Kidney (tissue), 14 donors: ENCODE data around the gene ACOD1. TPM values are rescaled to one million over a fixed set of nuclear protein-coding genes. Genes with fewer than 3 reads are reported as not detected.

Source experiments
- DNase-seq, 5 donors: peaks; one replicate each; pipeline ENCODE4 v3.0.0-alpha.2; 2013 to 2020
- FAIRE-seq: peaks from 2 replicates; lab custom pipeline; 2012; peaks lifted over from hg19 to GRCh38; lab: Jason Lieb, UNC
- H3K27ac ChIP-seq, 2 donors: one replicate each; pipeline ENCODE4 v1.7.0; 2013; ENCODE audit warnings: low read depth in 2 of 2, low read length in 2 of 2, inconsistent platforms in 1 of 2
- H3K27me3 ChIP-seq: one replicate; pipeline ENCODE4 v1.7.1; 2013; ENCODE audit warnings: low read length, inconsistent platforms; ENCODE audit not compliant: control insufficient read depth, insufficient read depth
- H3K36me3 ChIP-seq, 3 donors: one replicate each; pipeline versions ENCODE4 v1.7.0 to v1.7.1; 2013; ENCODE audit warnings: low read length in 3 of 3, control low read depth in 1 of 3, inconsistent platforms in 1 of 3; ENCODE audit not compliant: insufficient read depth in 3 of 3, control insufficient read depth in 2 of 3
- H3K4me1 ChIP-seq, 3 donors: one replicate each; pipeline versions ENCODE4 v1.7.0 to v1.7.1; 2013; ENCODE audit warnings: low read length in 3 of 3, inconsistent platforms in 1 of 3, low read depth in 1 of 3; ENCODE audit not compliant: control insufficient read depth in 2 of 3, insufficient read depth in 2 of 3
- H3K4me3 ChIP-seq, 3 donors: one replicate each; pipeline versions ENCODE4 v1.7.0 to v1.8.1; 2013; ENCODE audit warnings: low read length in 3 of 3, control low read depth in 1 of 3, inconsistent platforms in 1 of 3
- H3K9ac ChIP-seq, 3 donors: one replicate each; pipeline versions ENCODE4 v1.7.0 to v1.7.1; 2013; ENCODE audit warnings: low read length in 3 of 3, control low read depth in 1 of 3, inconsistent platforms in 1 of 3
- H3K9me3 ChIP-seq, 3 donors: one replicate each; pipeline versions ENCODE4 v1.7.0 to v1.7.1; 2013; ENCODE audit warnings: low read length in 3 of 3, control low read depth in 1 of 3, inconsistent platforms in 1 of 3; ENCODE audit not compliant: control insufficient read depth in 2 of 3, insufficient read depth in 1 of 3
- intact Hi-C: fragments of 100-400 bp; cut with DNase I; formaldehyde crosslinking; loops from one replicate; pipeline ENCODE4 v1.11.1; 2022
- polyA plus RNA-seq: library from polyadenylated mRNA; stranded (reverse); fragments of 350-450 nt; fragmentation: Illumina TruSeq; extraction: RNeasy Lipid Tissue Mini Kit (QIAGEN cat#74804); gene quantifications from one replicate; pipeline ENCODE4 v1.2.3, GENCODE V29; 2014; ENCODE audit warnings: low read depth, low replicate concordance; ENCODE audit not compliant: insufficient read depth
- total RNA-seq: library from RNA; stranded (reverse); fragmentation: NEBNext Ultra II Directional; extraction: Animal tissue kit (Norgen Biotek cat#: 25700); gene quantifications from one replicate; pipeline ENCODE4 v1.2.1, GENCODE V29; 2021
- TF ChIP-seq, protein P1 (sequence below): IDR thresholded peaks from 3 replicates; pipeline ENCODE4 v1.5.1; 2012; ENCODE audit warnings: mild to moderate bottlenecking, moderate library complexity, borderline replicate concordance; ENCODE audit not compliant: insufficient read depth; ENCODE audit errors: extremely low read depth
- donor health status: control.
- donor health status: control.
- donor health status: control.
- donor health status: control.
- donor health status: control.
- donor health status: DM: yes; HTN: yes; CAD: no.
- donor health status: Normal renal cell carcinoma (clear cell type).

Gene ACOD1
- total and polyA plus RNA-seq, 2 donors from 2014 or later, result not detected

DNA sequence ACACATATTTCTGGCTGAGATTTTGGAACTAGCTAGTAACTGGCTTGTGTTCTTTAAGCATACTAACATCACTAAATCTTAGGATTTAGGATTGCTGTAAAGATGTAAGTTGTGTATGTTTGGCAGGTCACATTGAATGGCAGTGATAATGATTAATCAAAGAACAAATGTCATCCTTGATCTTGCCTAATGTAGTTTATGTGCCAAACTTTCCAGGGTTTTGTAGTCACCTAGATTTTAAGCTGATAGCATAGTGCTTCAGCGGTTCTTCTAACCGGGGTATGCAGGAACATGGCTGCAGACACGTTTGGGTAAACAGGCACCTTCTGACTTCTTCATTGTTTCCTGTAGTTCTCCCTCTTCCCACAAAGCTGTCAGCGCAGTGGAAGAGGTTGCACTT is 53.2 kb downstream of the ACOD1 start:
- H3K27me3 ChIP-seq, result no peaks in the 10 kb centered on the region
- H3K4me3 ChIP-seq, result no peak overlapping the region
- H3K27ac ChIP-seq, result no peak overlapping the region
- no peaks in the 10 kb centered on the region for H3K9me3 ChIP-seq
- intact Hi-C loops, result no loop called here
- peaks cover 0 to 8% (median 3%) of the 10 kb centered on the region in 3 donors for H3K4me1 ChIP-seq
- TF ChIP-seq, protein P1, sequence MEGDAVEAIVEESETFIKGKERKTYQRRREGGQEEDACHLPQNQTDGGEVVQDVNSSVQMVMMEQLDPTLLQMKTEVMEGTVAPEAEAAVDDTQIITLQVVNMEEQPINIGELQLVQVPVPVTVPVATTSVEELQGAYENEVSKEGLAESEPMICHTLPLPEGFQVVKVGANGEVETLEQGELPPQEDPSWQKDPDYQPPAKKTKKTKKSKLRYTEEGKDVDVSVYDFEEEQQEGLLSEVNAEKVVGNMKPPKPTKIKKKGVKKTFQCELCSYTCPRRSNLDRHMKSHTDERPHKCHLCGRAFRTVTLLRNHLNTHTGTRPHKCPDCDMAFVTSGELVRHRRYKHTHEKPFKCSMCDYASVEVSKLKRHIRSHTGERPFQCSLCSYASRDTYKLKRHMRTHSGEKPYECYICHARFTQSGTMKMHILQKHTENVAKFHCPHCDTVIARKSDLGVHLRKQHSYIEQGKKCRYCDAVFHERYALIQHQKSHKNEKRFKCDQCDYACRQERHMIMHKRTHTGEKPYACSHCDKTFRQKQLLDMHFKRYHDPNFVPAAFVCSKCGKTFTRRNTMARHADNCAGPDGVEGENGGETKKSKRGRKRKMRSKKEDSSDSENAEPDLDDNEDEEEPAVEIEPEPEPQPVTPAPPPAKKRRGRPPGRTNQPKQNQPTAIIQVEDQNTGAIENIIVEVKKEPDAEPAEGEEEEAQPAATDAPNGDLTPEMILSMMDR, result no peak
- H3K9ac ChIP-seq, result no peak overlapping the region
- DNase-seq (no peak), FAIRE-seq (no peak)
- peaks cover 2 to 11% (median 8%) of the 10 kb centered on the region in 3 donors for H3K36me3 ChIP-seq

DNA sequence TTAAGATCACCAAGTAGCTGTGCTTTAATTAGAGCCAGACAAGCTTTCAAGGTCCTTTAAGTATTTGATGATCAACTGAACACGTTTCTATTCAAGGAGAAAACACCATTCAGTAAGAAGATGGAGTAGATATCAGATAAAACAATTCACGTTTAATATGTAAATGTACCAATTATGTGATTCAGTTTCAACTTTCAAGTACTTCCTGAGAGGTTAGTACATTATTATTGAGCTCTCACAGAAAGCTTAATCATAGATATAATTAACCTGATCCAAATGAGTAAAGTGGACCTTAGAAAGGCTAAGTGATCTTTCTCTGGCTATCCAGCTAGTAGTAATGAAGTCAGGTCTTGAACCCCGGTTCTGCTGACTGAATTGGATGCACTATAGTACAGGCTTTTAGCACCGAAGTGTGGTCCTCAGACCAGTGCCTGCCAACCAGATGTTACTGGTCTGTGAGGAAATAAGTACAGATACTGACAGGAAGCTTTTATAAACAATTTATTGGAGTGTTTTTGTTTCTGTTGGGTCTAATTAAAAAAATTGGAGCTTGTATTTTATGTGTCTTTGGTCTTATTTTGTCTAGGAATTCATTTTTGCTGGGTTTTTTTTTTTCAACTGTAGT is 53.8 kb downstream of the ACOD1 start:
- Histone ChIP-seq H3K9me3 (no peaks in the 10 kb centered on the region), H3K4me3 (no peak overlapping the region), H3K27ac (no peak overlapping the region), H3K27me3 (no peaks in the 10 kb centered on the region), H3K36me3 (peaks cover 2 to 11% (median 8%) of the 10 kb centered on the region in 3 donors), H3K4me1 (peaks cover 0 to 8% (median 3%) of the 10 kb centered on the region in 3 donors), H3K9ac (no peak overlapping the region)
- no peak for FAIRE-seq
- no peak for DNase-seq
- TF ChIP-seq, protein P1, result no peak
- intact Hi-C loops, result no loop called here

GRCh38 chr13:77002590-77003190 is 54.4 kb downstream of the ACOD1 start:
- H3K4me3 ChIP-seq, result no peak overlapping the region
- no peaks in the 10 kb centered on the region for H3K27me3 ChIP-seq
- FAIRE-seq (peak; percentile 92), DNase-seq (peak in 1 of 5 donors; percentile 53)
- intact Hi-C loops, result no loop called here
- peaks cover 2 to 11% (median 11%) of the 10 kb centered on the region in 3 donors for H3K36me3 ChIP-seq
- H3K9ac ChIP-seq, result no peak overlapping the region
- TF ChIP-seq, protein P1, result peak; percentile 45
- H3K9me3 ChIP-seq, result no peaks in the 10 kb centered on the region
- H3K27ac ChIP-seq, result no peak overlapping the region
- peaks cover 0 to 8% (median 3%) of the 10 kb centered on the region in 3 donors for H3K4me1 ChIP-seq

Other genes starting within 250 kb of the ACOD1 start
- gene KCTD12, start 62.1 kb upstream of the ACOD1 start, total RNA-seq, result 132 TPM
- gene KCTD12, start 62.1 kb upstream of the ACOD1 start, polyA plus RNA-seq, result 18.0 TPM
- 80.8 TPM for gene CLN5, start 43.6 kb downstream of the ACOD1 start, total RNA-seq
- 59.5 TPM for gene CLN5, start 43.6 kb downstream of the ACOD1 start, polyA plus RNA-seq
- 61.6 TPM for gene FBXL3, start 78.6 kb downstream of the ACOD1 start, total RNA-seq
- 22.3 TPM for gene FBXL3, start 78.6 kb downstream of the ACOD1 start, polyA plus RNA-seq